H1 (cell line): ENCODE results near the gene TMEM178B. TPM values are rescaled to one million over a fixed set of nuclear protein-coding genes. Genes with fewer than 3 reads are reported as not detected.

Experiments used
- CTCF ChIA-PET: fragments of 300-600 bp; sonication (Branson Sonifier 250); formaldehyde crosslinking; loops from one replicate; lab custom pipeline; 2021; ENCODE audit not compliant: partially characterized antibody; lab: Charles Lee
- POLR2A ChIA-PET: fragments of 300-600 bp; sonication (Branson Sonifier 250); formaldehyde crosslinking; loops from one replicate; lab custom pipeline; 2021; ENCODE audit warnings: inconsistent platforms; ENCODE audit not compliant: partially characterized antibody; lab: Charles Lee
- DNase-seq, 2 experiments: peaks; one replicate each; pipeline versions ENCODE4 v3.0.0 to v3.0.0-alpha.2; 2010 to 2022; ENCODE audit warnings: low spot score in 2 of 2, low read depth in 1 of 2, mixed read lengths in 1 of 2
- FAIRE-seq: peaks from 2 replicates; lab custom pipeline; 2011; peaks lifted over from hg19 to GRCh38; lab: Jason Lieb, UNC
- H2AFZ ChIP-seq: 2 replicates; pipeline ENCODE4 v1.8.1; 2012; ENCODE audit warnings: low read length, inconsistent platforms
- H2AK5ac ChIP-seq: 2 replicates; pipeline ENCODE4 v1.6.1; 2013; ENCODE audit warnings: low read depth, low read length
- H2BK120ac ChIP-seq: replicated peaks from 2 replicates; pipeline ENCODE3; 2013; ENCODE audit warnings: low read depth, low read length, inconsistent platforms
- H2BK12ac ChIP-seq: 2 replicates; pipeline ENCODE4 v1.6.1; 2013; ENCODE audit warnings: low read depth, low read length
- H2BK15ac ChIP-seq: 2 replicates; pipeline ENCODE4 v1.6.1; 2013; ENCODE audit warnings: low read length
- H2BK20ac ChIP-seq: 2 replicates; pipeline ENCODE4 v1.6.1; 2013; ENCODE audit warnings: low read length
- H2BK5ac ChIP-seq: 2 replicates; pipeline ENCODE4 v1.6.1; 2013; ENCODE audit warnings: low read depth, low read length
- H3K14ac ChIP-seq: 2 replicates; pipeline ENCODE4 v1.6.1; 2013; ENCODE audit warnings: inconsistent platforms; ENCODE audit not compliant: insufficient read length
- H3K18ac ChIP-seq: 2 replicates; pipeline ENCODE4 v1.6.1; 2013; ENCODE audit warnings: low read length; ENCODE audit errors: extremely low read depth
- H3K23ac ChIP-seq: 2 replicates; pipeline ENCODE4 v1.6.1; 2013; ENCODE audit warnings: inconsistent platforms; ENCODE audit not compliant: insufficient read length
- H3K23me2 ChIP-seq: 2 replicates; pipeline ENCODE4 v1.6.1; 2013; ENCODE audit warnings: low read depth, low read length
- H3K27ac ChIP-seq: 2 replicates; pipeline ENCODE4 v1.6.1; 2011; ENCODE audit warnings: low read depth, low read length, inconsistent platforms
- H3K27me3 ChIP-seq, 4 experiments: replicated peaks in 1 of 4; 1 replicate in 1 of 4; 2 replicates in 3 of 4; pipeline versions ENCODE4 v1.6.1 to v1.8.1; 2011 to 2013; ENCODE audit warnings: low read length in 3 of 4, mild to moderate bottlenecking in 3 of 4, inconsistent platforms in 2 of 4, mixed read lengths in 2 of 4, moderate library complexity in 1 of 4; ENCODE audit not compliant: control insufficient read depth in 3 of 4, insufficient read depth in 3 of 4; ENCODE audit errors: extremely low read depth in 1 of 4
- H3K36me3 ChIP-seq, 4 experiments: 2 replicates each; pipeline versions ENCODE4 v1.6.1 to v1.8.1; 2011 to 2013; ENCODE audit warnings: mild to moderate bottlenecking in 4 of 4, low read length in 3 of 4, moderate library complexity in 2 of 4, control low read depth in 1 of 4, inconsistent platforms in 1 of 4; ENCODE audit not compliant: insufficient read depth in 4 of 4, control insufficient read depth in 2 of 4
- H3K4ac ChIP-seq: replicated peaks from 2 replicates; pipeline ENCODE3; 2013; ENCODE audit warnings: low read length, low read depth, mixed read lengths, inconsistent platforms; ENCODE audit not compliant: insufficient read length
- H3K4me1 ChIP-seq, 4 experiments: replicated peaks in 1 of 4; 1 replicate in 1 of 4; 2 replicates in 3 of 4; pipeline versions ENCODE4 v1.6.1 to v1.8.1; 2011 to 2013; ENCODE audit warnings: low read length in 3 of 4, inconsistent platforms in 2 of 4, mixed read lengths in 1 of 4; ENCODE audit not compliant: insufficient read depth in 4 of 4, control insufficient read depth in 3 of 4
- H3K4me2 ChIP-seq, 2 experiments: 2 replicates each; pipeline versions ENCODE4 v1.6.1 to v1.8.1; 2011 to 2013; ENCODE audit warnings: low read depth in 2 of 2, low read length in 2 of 2, control low read depth in 1 of 2, inconsistent platforms in 1 of 2, mild to moderate bottlenecking in 1 of 2; ENCODE audit not compliant: insufficient read depth in 1 of 2
- H3K4me3 ChIP-seq, 4 experiments: fragments of 200-600, 300-600 bp in 1 of 4; sonication (generic), shearing (Covaris generic), sonication (Bioruptor Twin) in 1 of 4; 2 replicates each; pipeline versions ENCODE4 v1.5.1 to v1.8.1; 2011 to 2016; ENCODE audit warnings: low read length in 4 of 4, low read depth in 3 of 4, control low read depth in 2 of 4, inconsistent platforms in 2 of 4, mild to moderate bottlenecking in 2 of 4, mixed read lengths in 1 of 4, moderate library complexity in 1 of 4; ENCODE audit not compliant: insufficient read depth in 2 of 4; ENCODE audit errors: extremely low read depth in 1 of 4
- H3K56ac ChIP-seq: replicated peaks from 2 replicates; pipeline ENCODE3; 2013; ENCODE audit warnings: low read depth, mild to moderate bottlenecking, mixed read lengths, low read length, inconsistent platforms; ENCODE audit not compliant: insufficient read length
- H3K79me1 ChIP-seq: 2 replicates; pipeline ENCODE4 v1.6.1; 2013; ENCODE audit warnings: low read depth, low read length, control low read depth
- H3K79me2 ChIP-seq, 2 experiments: 2 replicates each; pipeline versions ENCODE4 v1.6.1 to v1.8.1; 2012 to 2013; ENCODE audit warnings: low read length in 2 of 2, mild to moderate bottlenecking in 2 of 2, inconsistent platforms in 1 of 2; ENCODE audit not compliant: insufficient read depth in 2 of 2, control insufficient read depth in 1 of 2
- H3K9ac ChIP-seq, 4 experiments: replicated peaks in 1 of 4; 1 replicate in 1 of 4; 2 replicates in 3 of 4; pipeline versions ENCODE4 v1.6.1 to v1.8.1; 2011 to 2013; ENCODE audit warnings: low read depth in 3 of 4, low read length in 3 of 4, control low read depth in 2 of 4, mild to moderate bottlenecking in 2 of 4, moderate library complexity in 2 of 4, inconsistent platforms in 1 of 4; ENCODE audit errors: extremely low read depth in 1 of 4
- H3K9me3 ChIP-seq, 2 experiments: 2 replicates each; pipeline versions ENCODE4 v1.6.1 to v1.8.1; 2012 to 2013; ENCODE audit warnings: mild to moderate bottlenecking in 2 of 2, moderate library complexity in 2 of 2, control low read depth in 1 of 2, inconsistent platforms in 1 of 2, low read depth in 1 of 2, low read length in 1 of 2, mixed read lengths in 1 of 2; ENCODE audit not compliant: insufficient read depth in 2 of 2
- H4K20me1 ChIP-seq, 2 experiments: replicated peaks in 1 of 2; 2 replicates each; pipeline versions ENCODE3 to v1.8.1; 2011 to 2013; ENCODE audit warnings: inconsistent platforms in 2 of 2, low read length in 2 of 2, mild to moderate bottlenecking in 1 of 2; ENCODE audit not compliant: insufficient read depth in 2 of 2, control insufficient read depth in 1 of 2
- H4K5ac ChIP-seq: 2 replicates; pipeline ENCODE4 v1.6.1; 2013; ENCODE audit warnings: low read length, low read depth, mixed read lengths, inconsistent platforms; ENCODE audit not compliant: insufficient read length
- H4K8ac ChIP-seq: 2 replicates; pipeline ENCODE4 v1.8.0; 2013; ENCODE audit warnings: mild to moderate bottlenecking, moderate library complexity, low read length, inconsistent platforms; ENCODE audit not compliant: insufficient read depth; ENCODE audit errors: extremely low read depth
- H4K91ac ChIP-seq: replicated peaks from 2 replicates; pipeline ENCODE3; 2013; ENCODE audit warnings: low read length, mixed read lengths, inconsistent platforms; ENCODE audit not compliant: insufficient read length
- ATF2 ChIP-seq: IDR thresholded peaks from 2 replicates; pipeline ENCODE4 v1.6.1; 2012; ENCODE audit warnings: low read length, inconsistent platforms
- ATF3 ChIP-seq: IDR thresholded peaks from 2 replicates; pipeline ENCODE4 v1.6.1; 2011; ENCODE audit warnings: low read depth, mild to moderate bottlenecking, low read length; ENCODE audit not compliant: insufficient read depth
- CHD1 ChIP-seq: IDR thresholded peaks from 2 replicates; pipeline ENCODE4 v1.6.1; 2012; ENCODE audit warnings: low read depth, low read length, improper control_type of control experiment
- KDM4A ChIP-seq: IDR thresholded peaks from one replicate; pipeline ENCODE4 v1.7.1; 2012; ENCODE audit warnings: low read depth, mild to moderate bottlenecking, moderate library complexity, low read length, inconsistent platforms; ENCODE audit not compliant: severe bottlenecking
- WGBS, 2 experiments: shearing (Covaris generic) in 1 of 2; methylation state at CpG; one replicate each; pipeline versions ENCODE4 v1.1.6 to v1.1.7; 2013 to 2015; ENCODE audit warnings: low lambda C conversion rate in 2 of 2, mixed read lengths in 2 of 2, inconsistent platforms in 1 of 2, low coverage in 1 of 2, missing lambda C conversion rate in 1 of 2; ENCODE audit not compliant: insufficient replicate concordance in 2 of 2, insufficient coverage in 1 of 2, insufficient read length in 1 of 2; ENCODE audit errors: extremely low coverage in 1 of 2, missing lambda C conversion rate in 1 of 2; 5-methylcytosine and 5-hydroxymethylcytosine counted together
- polyA plus RNA-seq, 7 experiments: library from polyadenylated mRNA; depleted of rRNA in 3 of 7; stranded (reverse) in 5 of 7; unstranded in 2 of 7; fragments of >200 nt in 5 of 7; fragments of 200-250 nt in 2 of 7; gene quantifications; 1 replicate in 5 of 7; 2 replicates in 1 of 7; 4 replicates in 1 of 7; pipeline versions ENCODE4 v1.2.1 to v1.2.3, GENCODE V29; 2011 to 2013; ENCODE audit warnings: missing spikeins in 2 of 7, mixed read lengths in 2 of 7
- total RNA-seq: library from RNA; stranded (reverse); fragmentation: NEBNext Ultra II Directional; extraction: Animal tissue kit (Norgen Biotek cat#: 25700); gene quantifications from 2 replicates; pipeline ENCODE4 v1.2.1, GENCODE V29; 2021

TMEM178B gene
- total and polyA plus RNA-seq, 2 of the 8 experiments (the other 6 are each of a cell fraction or from before 2014, with no cell fraction given): 5.3 to 18.1 TPM

GRCh38 chr7:141156407-141156806, 82.5 kb downstream of the TMEM178B start:
- no peak overlapping the region for H2AK5ac ChIP-seq
- no peak overlapping the region for H2BK5ac ChIP-seq
- no peak overlapping the region for H3K18ac ChIP-seq
- ChIA-PET POLR2A (no interaction called here), CTCF (interaction anchor here (0.9 to 1.6 kb wide), 4 partner anchors 9 to 18 kb away, joined by 3 to 5 read pairs (median 4); no protein-coding TSS in a partner anchor)
- peaks cover 11% of the 10 kb centered on the region for H3K79me1 ChIP-seq
- WGBS, 2 experiments: 83% methylated on average over 4 of the region's 4 CpGs; no CpG with 5 or more reads in 1 of the 2 experiments
- H2BK20ac ChIP-seq: no peak overlapping the region
- no peak for FAIRE-seq
- H3K27me3 ChIP-seq: no peaks in the 10 kb centered on the region
- no peak overlapping the region for H2BK120ac ChIP-seq
- H4K8ac ChIP-seq: no peak overlapping the region
- H3K14ac ChIP-seq: no peak overlapping the region
- no peak overlapping the region for H2AFZ ChIP-seq
- peaks cover 0 to 4% (median 0%) of the 10 kb centered on the region in 4 experiments; a peak in 1 of 7 replicates for H3K4me1 ChIP-seq
- H3K79me2 ChIP-seq: no peaks in the 10 kb centered on the region
- TF ChIP-seq KDM4A: no peak
- no peak for TF ChIP-seq ATF2
- TF ChIP-seq ATF3: no peak
- TF ChIP-seq CHD1: no peak
- H4K5ac ChIP-seq: no peak overlapping the region
- no peak overlapping the region for H2BK15ac ChIP-seq
- H3K56ac ChIP-seq: no peak overlapping the region
- no peak overlapping the region for H4K91ac ChIP-seq
- H2BK12ac ChIP-seq: no peak overlapping the region
- H3K27ac ChIP-seq: no peak overlapping the region
- DNase-seq: no peak
- H3K4me2 ChIP-seq: no peak overlapping the region
- no peaks in the 10 kb centered on the region for H3K23me2 ChIP-seq
- no peak overlapping the region for H3K23ac ChIP-seq
- no peaks in the 10 kb centered on the region for H3K36me3 ChIP-seq
- peaks cover 0 to 6% of the 10 kb centered on the region in 2 experiments for H4K20me1 ChIP-seq
- no peak overlapping the region for H3K4me3 ChIP-seq
- no peaks in the 10 kb centered on the region for H3K9me3 ChIP-seq
- H3K4ac ChIP-seq: no peak overlapping the region
- H3K9ac ChIP-seq: no peak overlapping the region
